ENCODE results near the gene RAB3D.
"Not testable (repeated sequence)": the region's sequence is repeated elsewhere in the genome, so short reads cannot be mapped to it uniquely, and the experiment has no call there.

Gene RAB3D

DNA sequence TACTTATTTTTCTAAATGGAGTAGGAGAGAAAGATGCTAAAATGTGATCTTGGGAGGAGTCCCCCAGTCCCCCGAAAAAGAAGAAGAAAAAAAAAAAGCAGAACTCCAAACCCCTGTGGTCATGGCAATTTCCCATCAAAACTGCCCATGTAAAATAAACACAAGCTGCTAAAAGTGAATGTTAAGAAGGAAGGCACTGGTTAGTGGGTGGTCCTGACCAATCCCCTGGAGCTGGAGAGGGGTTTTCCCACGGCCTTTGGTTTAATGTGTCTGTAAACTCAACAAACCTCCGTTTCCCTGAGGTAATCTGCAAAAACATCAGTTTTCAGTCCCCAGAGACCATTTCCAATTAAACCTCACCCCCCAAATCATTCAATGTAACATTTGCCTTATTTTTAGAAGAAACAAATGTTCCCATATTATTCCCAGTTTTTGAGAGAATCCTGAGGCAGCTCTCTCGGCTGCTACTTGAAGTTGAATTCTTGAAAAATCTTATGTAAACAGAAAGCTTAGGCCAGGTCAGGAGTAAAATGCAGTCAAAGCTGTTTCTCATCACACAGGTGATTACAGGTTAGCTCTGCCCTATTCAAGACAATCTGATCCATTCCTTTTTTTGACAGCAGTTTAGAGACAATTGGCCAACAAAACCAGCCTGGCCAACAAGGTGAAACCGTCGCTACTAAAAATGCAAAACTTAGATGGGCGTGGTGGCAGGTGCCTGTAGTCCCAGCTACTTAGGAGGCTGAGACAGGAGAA lies 17.0 kb downstream of the RAB3D start:
- TF ChIP-seq, protein P1, sequence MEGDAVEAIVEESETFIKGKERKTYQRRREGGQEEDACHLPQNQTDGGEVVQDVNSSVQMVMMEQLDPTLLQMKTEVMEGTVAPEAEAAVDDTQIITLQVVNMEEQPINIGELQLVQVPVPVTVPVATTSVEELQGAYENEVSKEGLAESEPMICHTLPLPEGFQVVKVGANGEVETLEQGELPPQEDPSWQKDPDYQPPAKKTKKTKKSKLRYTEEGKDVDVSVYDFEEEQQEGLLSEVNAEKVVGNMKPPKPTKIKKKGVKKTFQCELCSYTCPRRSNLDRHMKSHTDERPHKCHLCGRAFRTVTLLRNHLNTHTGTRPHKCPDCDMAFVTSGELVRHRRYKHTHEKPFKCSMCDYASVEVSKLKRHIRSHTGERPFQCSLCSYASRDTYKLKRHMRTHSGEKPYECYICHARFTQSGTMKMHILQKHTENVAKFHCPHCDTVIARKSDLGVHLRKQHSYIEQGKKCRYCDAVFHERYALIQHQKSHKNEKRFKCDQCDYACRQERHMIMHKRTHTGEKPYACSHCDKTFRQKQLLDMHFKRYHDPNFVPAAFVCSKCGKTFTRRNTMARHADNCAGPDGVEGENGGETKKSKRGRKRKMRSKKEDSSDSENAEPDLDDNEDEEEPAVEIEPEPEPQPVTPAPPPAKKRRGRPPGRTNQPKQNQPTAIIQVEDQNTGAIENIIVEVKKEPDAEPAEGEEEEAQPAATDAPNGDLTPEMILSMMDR (conservative IDR thresholded peaks at IDR 0.05; ENCODE audit: low read length), result no peak
- no peak overlapping the region for H3K4me3 ChIP-seq (ENCODE audit: low read length)
- DNase-seq (ENCODE audit: low read depth), result no peak

DNA sequence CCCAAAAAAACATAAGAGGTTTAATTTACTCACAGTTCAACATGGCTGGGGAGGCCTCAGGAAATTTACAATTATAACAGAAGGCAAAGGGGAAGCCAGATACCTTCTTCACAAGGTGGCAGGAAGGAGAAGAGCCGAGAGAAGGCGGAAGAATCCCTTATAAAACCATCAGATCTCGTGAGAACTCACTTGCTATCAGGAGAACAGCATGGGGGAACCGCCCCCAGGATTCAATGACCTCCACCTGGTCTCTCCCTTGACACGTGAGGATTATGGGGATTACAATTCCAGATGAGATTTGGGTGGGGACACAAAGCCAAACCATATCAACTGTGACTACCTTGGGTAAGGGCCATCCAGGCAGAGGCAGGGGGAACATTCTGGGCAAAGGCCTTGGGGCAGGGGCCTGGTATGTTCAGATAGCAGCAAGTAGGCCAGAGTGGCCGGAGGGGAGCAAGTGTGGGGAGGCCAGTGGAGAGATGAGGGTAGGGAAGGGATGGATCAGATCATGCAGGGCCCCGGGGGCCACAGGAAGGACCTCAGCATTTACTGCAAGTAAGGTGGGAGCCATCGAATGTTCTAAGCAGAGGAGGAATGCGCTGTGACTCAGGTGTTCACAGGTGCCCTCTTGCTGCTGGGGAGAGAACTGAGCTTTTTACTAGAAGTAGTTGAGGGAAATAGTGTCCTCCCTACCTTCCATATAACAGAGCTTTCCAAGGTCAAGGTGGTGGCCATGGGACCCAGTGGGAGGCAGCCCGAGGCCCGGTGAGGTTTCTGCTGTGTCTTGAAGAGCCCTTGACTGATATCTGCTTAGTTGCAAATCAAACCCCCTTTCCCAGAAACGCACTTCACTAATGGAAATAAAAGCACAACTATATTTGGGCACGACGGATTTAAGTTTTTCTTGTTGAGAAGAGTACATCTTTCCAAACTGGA lies 18.0 kb downstream of the RAB3D start:
- H3K4me3 ChIP-seq (ENCODE audit: low read length), result no peak overlapping the region
- no peak for DNase-seq (ENCODE audit: low read depth)
- TF ChIP-seq, protein P1 (conservative IDR thresholded peaks at IDR 0.05; ENCODE audit: low read length), result no peak

DNA sequence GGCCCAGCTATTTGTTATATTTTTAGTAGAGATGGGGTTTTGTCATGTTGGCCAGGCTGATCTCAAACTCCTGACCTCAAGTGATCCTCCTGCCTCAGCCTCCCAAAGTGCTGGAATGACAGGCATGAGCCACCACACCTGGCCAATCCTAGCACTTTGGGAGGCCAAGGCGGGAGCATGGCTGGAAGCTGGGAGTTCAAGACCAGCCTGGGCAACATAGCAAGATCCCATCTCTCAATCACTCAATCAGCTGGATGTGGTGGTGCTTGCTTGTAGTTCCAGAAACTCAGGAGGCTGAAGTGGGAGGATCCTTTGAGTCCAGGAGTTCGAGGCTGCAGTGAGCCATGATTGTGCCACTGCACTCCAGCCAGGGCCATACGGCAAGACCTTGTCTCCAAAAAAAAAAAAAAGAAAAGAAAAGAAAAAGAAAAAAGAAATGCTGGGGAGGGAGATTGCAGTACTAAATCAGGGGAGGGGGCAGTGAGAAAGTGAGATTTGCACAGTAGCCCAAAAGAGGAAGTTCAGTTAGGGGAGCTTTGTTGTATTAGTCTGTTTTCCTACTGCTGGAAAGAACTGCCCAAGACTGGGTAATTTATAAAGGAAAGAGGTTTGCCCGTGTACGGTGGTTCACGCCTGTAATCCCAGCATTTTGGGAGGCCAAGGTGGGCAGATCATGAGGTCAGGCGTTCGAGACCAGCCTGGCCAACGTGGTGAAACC lies 19.0 kb downstream of the RAB3D start:
- not testable (repeated sequence) for DNase-seq (ENCODE audit: low read depth); H3K4me3 ChIP-seq (ENCODE audit: low read length)

DNA sequence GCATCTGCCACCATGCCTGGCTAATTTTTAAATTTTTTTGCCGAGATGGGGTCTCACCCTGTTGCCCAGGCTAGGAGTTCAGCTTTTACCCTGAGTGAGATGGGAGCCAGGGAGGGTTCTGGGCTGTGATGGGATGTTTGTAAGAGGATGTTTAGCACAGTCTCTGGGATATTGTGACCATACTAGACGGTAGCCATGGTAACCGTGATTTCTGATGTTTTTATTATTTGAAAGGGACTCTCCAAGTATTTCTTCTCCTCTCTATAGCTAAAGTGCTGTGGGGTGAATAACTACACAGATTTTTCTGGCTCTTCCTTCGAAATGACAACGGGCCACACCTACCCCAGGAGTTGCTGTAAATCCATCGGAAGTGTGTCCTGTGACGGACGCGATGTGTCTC lies 33.1 kb downstream of the RAB3D start:
- no peak overlapping the region for H3K4me3 ChIP-seq (ENCODE audit: low read length)
- TF ChIP-seq, protein P1 (conservative IDR thresholded peaks at IDR 0.05; ENCODE audit: low read length), result no peak
- no peak for DNase-seq (ENCODE audit: low read depth)

DNA sequence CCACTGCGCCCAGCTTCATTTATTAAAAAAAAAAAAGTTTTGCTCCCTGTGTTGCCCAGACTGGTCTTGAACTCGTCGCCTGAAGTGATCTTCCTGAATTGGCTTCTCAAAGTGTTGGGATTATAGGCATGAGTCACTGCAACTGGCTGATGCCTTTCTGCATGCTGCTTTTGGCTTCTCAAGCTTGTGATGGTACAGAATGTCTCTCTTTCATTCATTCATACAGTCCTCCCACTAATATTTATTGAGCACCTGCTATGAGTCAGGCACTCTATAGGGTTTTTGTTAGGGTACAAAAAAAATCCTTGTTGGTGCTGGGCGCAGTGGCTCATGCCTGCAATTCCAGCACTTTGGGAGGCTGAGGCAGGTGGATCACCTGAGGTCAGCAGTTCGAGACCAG lies 34.5 kb downstream of the RAB3D start:
- TF ChIP-seq, protein P1 (conservative IDR thresholded peaks at IDR 0.05; ENCODE audit: low read length), result no peak
- DNase-seq (ENCODE audit: low read depth), result no peak
- H3K4me3 ChIP-seq (ENCODE audit: low read length), result no peak overlapping the region

DNA sequence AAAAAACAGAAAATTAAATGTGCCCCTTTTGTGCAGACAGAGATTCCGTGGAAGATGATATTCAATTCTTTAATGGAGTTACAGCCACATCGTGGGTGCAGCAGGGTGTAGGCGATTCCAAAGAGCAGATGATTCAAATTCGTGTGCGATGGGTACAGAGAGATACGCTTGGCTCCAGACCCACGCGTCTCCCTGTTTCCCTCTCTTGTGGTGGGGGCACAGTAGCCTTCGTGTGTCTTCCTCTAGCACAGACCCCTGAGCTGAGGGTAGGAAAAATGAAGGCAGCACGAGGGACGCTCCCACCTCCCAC lies 38.7 kb downstream of the RAB3D start:
- no peak overlapping the region for H3K4me3 ChIP-seq (ENCODE audit: low read length)
- TF ChIP-seq, protein P1 (conservative IDR thresholded peaks at IDR 0.05; ENCODE audit: low read length), result no peak
- no peak for DNase-seq (ENCODE audit: low read depth)
